GM21515 (cell line): ENCODE data around the gene SNRPA.
"Not testable (repeated sequence)": the region's sequence is repeated elsewhere in the genome, so short reads cannot be mapped to it uniquely, and the experiment has no call there.

Source experiments
- ATAC-seq: cut with Tn5 transposase; IDR thresholded peaks from one replicate; pipeline ENCODE4 v1.9.1; 2021; ENCODE audit not compliant: unreplicated experiment

SNRPA gene

DNA sequence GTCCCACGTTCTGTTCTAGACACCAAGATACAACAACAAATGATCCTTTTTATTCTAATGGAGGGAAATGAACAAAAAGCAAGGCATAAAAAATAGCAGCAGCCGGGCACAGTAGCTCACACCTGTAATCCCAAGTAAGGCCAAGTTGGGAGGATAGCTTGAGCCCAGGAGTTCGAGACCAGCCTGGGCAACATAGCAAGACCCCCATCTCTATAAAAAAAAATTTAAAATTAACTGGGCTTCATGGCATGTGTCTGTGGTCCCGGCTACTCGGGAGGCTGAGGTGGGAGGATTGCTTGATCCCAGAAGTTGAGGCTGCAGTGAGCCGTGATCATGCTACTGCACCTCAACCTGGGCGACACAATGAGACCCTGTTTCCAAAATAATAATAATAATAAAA lies 25.4 kb downstream of the SNRPA start:
- ATAC-seq, result no peak

GRCh38 chr19:40776932-40777644 lies 26.1 kb downstream of the SNRPA start:
- peak; percentile 55 for ATAC-seq

DNA sequence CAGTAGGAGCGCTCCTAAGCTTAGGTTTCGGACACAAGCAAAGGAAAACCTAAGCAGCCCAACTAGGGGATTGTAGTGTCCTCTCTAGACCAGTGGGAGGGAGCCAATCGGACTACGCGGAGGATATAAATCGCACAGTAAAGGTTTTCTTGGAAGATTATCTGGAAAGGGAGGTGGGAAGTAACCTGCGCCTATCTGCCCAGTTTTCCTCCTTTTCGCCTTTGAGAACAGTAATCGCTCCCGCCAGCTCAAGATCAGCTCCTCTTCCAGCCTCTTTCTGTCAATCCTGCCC lies 26.6 kb downstream of the SNRPA start:
- ATAC-seq, result no peak

GRCh38 chr19:40777937-40778705 lies 27.1 kb downstream of the SNRPA start, which contains the start of gene RAB4B:
Gene RAB4B (plus strand): TSS chr19:40778247. CDS start chr19:40778376, 129 bp downstream.
- peak; percentile 61 for ATAC-seq

DNA sequence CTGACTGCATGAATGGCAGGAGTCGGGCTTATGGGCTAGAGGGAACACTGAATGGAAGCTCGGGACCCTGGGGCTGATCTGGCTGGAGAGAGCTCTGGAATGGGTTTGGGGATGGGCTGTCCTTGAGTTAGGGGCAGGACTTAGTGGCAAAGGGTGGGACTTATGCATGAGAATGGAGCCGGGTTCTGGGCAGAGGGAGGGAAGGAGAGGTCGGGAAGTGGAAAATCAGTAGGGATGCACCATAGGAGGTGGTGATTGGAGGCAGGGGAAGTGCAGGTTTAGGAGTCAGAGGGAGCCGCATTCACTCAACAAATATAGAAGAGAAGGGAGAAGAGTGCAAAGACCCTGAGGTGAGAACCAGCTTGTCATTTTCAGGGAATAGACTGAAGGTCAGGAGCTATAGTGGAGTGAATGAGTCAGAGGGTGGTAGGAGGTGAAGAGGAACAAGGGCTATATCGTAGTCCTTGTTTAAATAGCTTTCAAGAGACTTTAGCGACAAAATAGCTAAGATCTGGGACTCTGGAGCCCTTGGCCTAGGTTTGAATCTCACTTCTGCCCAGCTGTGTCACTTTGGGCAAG lies 27.8 kb downstream of the SNRPA start:
- no peak for ATAC-seq

DNA sequence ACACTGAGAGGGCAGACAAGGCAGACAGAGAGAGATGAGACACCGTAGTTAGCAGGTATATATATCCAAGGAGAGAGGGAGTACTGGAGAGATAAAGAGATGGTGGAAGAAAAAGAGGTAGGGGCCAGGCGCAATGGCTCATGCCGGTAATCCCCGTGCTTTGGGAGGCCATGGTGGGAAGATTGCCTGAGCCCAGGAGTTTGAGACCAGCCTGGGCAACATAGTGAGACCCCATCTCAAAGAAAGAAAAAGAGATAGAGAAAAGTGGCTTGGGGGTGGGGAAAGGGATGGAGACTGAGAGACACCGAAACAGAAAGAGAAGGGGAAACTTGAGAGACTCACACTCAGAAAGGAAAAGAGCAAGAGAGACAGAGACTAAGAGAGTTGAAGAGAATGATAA lies 29.6 kb downstream of the SNRPA start:
- no peak for ATAC-seq

GRCh38 chr19:40781140-40781539 lies 30.1 kb downstream of the SNRPA start:
- ATAC-seq, result no peak

DNA sequence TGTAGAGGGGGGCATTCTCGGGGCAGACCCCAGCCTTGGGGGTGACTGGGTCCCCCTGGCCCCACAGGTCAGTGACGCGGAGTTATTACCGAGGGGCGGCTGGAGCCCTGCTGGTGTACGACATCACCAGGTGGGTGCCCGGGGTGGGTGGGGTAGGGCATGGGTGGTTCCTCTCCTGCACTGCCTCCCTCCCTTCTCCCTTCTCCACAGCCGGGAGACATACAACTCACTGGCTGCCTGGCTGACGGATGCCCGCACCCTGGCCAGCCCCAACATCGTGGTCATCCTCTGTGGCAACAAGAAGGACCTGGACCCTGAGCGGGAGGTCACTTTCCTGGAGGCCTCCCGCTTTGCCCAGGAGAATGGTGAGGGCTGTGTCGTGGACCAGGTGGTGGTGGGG lies 32.7 kb downstream of the SNRPA start:
- no peak for ATAC-seq

GRCh38 chr19:40784146-40784545 lies 33.1 kb downstream of the SNRPA start:
- not testable (repeated sequence) for ATAC-seq

- no peak for ATAC-seq
Observed at GRCh38 chr19:40785526-40785925, 34.5 kb downstream of the SNRPA start.

DNA sequence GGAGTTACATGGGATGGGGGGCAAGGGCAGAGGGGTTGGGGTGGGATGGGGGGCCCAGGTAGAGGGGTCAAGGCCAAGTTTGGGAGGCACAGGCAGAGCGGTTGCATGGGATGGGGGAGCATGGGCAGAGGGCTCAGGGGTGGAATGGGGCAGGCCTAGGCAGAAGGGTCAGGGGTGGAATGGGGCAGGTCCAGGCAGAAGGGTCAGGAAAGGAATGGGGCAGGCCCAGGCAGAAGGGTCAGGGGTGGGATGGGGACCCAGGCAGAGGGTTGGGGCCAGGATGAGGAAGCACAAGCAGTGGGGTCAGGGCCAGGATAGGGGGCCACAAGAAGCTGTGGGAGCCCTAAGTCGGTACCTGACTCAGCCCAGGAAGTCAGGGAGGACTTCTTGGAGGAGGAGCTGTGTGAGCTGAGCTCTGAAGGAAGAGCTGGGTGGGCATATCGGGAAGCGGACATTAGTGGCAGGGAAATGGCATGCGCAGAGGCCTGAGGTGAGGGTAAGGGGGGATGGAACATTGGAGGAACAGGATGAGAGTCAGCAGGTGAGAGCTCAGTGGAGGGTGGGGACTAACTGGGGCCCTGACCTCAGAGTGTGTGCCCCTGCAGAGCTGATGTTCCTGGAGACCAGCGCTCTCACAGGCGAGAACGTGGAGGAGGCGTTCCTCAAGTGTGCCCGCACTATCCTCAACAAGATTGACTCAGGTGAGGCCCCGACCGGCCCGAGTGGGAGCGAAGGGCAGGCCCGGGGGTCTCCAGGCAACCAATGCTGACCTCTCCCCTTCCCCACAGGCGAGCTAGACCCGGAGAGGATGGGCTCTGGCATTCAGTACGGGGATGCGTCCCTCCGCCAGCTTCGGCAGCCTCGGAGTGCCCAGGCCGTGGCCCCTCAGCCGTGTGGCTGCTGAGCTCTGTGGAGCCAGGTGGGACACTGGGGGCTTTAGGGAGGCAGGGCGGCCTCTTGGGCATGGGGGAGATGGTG lies 35.3 kb downstream of the SNRPA start:
- no peak for ATAC-seq

GRCh38 chr19:40791349-40791748 lies 40.3 kb downstream of the SNRPA start:
- no peak for ATAC-seq

- no peak for ATAC-seq
Observed at GRCh38 chr19:40791996-40792395, 41.0 kb downstream of the SNRPA start.

DNA sequence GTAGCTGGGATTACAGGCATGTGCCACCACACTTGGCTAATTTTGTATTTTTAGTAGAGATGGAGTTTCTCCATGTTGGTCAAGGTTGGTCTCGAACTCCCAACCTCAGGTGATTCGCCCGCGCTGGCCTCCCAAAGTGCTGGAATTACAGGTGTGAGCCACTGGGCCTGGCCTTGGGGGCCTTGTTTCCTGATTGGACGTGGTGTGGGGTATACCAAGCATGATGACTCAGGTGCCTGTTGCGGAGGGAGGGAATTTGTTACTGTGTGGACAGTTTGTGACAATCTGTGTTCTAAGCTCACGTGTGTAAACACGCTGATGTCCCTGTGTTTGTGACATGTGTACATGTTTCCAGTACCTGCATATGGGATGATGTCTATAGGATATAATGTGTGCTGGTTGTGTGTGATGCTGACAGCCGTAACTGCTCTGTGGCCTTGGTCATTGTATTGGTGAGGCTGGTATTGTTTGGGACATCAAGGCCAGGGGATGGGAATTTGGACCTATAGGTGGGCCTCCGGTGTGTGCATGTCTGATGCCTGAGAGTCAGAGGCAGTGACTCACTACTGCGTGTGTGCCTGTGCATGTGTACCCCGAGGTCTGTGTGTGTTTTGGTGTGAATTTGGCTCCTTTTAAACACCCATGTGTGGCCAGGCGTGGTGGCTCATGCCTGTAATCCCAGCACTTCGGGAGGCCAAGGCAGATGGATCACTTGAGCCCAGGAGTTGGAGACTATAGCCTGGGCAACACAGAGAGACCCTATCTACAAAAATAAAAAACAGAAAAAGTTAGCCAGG lies 46.4 kb downstream of the SNRPA start:
- ATAC-seq, result no peak

- no peak for ATAC-seq
Observed at GRCh38 chr19:40797963-40798682, 47.1 kb downstream of the SNRPA start.

GRCh38 chr19:40798683-40799557 lies 47.9 kb downstream of the SNRPA start, which contains the start of gene EGLN2:
Gene EGLN2 (plus strand): TSS chr19:40799191. CDS start chr19:40800573, 1,382 bp downstream.
- ATAC-seq, result peak; percentile 65

GRCh38 chr19:40799558-40800338 lies 48.7 kb downstream of the SNRPA start:
- ATAC-seq, result no peak
